HepG2 (cell line): ENCODE measurements around the gene TFE3. TPM values are rescaled to one million over a fixed set of nuclear protein-coding genes. Genes with fewer than 3 reads are reported as not detected.

ENCODE experiments used
- ATAC-seq: fragments of 200-7000 bp; cut with Tn5 transposase; 3 replicates; pipeline ENCODE4 v1.9.1; 2020; ENCODE audit warnings: mild to moderate bottlenecking, moderate library complexity
- BruUV-seq: library from RNA; stranded (reverse); fragments of 400-500 nt; replicated peaks from 2 replicates; lab custom pipeline; 2021; lab: Mats Ljungman, UMichigan
- CTCF ChIA-PET: fragments of 300-600 bp; formaldehyde crosslinking; extraction: SDS; loops from one replicate; lab custom pipeline; 2021; ENCODE audit warnings: low total read pairs, inconsistent platforms, low intra/inter-chr PET ratio; lab: Yijun Ruan, JAX
- POLR2A ChIA-PET: fragments of 350-600 bp; sonication (Branson Sonifier 250); formaldehyde crosslinking; loops from one replicate; lab custom pipeline; 2020; ENCODE audit warnings: antibody characterized with exemption, inconsistent platforms; lab: Yijun Ruan, JAX
- DNase-seq: peaks from one replicate; pipeline ENCODE4 v3.0.0-alpha.2; 2015; ENCODE audit warnings: low spot score
- FAIRE-seq: peaks from 3 replicates; lab custom pipeline; 2011; peaks lifted over from hg19 to GRCh38; lab: Jason Lieb, UNC
- H2AFZ ChIP-seq: one replicate; pipeline ENCODE4 v1.6.1; 2011; ENCODE audit warnings: low read length, inconsistent platforms
- H3K27ac ChIP-seq: fragments of 300-600 bp; 3 replicates; pipeline ENCODE4 v1.8.0; 2011; ENCODE audit warnings: mixed run types, mild to moderate bottlenecking, mixed read lengths, low read length, inconsistent platforms; ENCODE audit not compliant: insufficient read depth; ENCODE audit errors: extremely low read length
- H3K27me3 ChIP-seq, 2 experiments: fragments of 200-600 bp in 1 of 2; 2 replicates in 1 of 2; 3 replicates in 1 of 2; pipeline versions ENCODE4 v1.6.0 to v1.8.0; 2011; ENCODE audit warnings: low read length in 2 of 2, mild to moderate bottlenecking in 2 of 2, moderate library complexity in 2 of 2, inconsistent platforms in 1 of 2; ENCODE audit not compliant: insufficient read depth in 2 of 2, control insufficient read depth in 1 of 2
- H3K36me3 ChIP-seq, 2 experiments: fragments of 200-600 bp in 1 of 2; replicated peaks in 1 of 2; 2 replicates in 1 of 2; 3 replicates in 1 of 2; pipeline versions ENCODE4 v1.5.1 to v1.8.0; 2011; ENCODE audit warnings: low read length in 2 of 2, inconsistent platforms in 1 of 2; ENCODE audit not compliant: insufficient read depth in 2 of 2, control insufficient read depth in 1 of 2
- H3K4me1 ChIP-seq: 2 replicates; pipeline ENCODE4 v1.5.1; 2012; ENCODE audit warnings: low read length, inconsistent platforms; ENCODE audit not compliant: insufficient read depth
- H3K4me2 ChIP-seq: 2 replicates; pipeline ENCODE4 v1.6.0; 2011; ENCODE audit warnings: low read depth, low read length, inconsistent platforms
- H3K4me3 ChIP-seq, 3 experiments: fragments of 200-600 bp in 1 of 3; sonication (generic), shearing (Covaris generic) in 1 of 3; replicated peaks in 1 of 3; 2 replicates each; pipeline ENCODE4 v1.5.1; 2011 to 2016; ENCODE audit warnings: low read length in 3 of 3, inconsistent platforms in 2 of 3, low read depth in 2 of 3, mild to moderate bottlenecking in 2 of 3, control low read depth in 1 of 3, mixed read lengths in 1 of 3; ENCODE audit not compliant: insufficient read depth in 1 of 3
- H3K79me2 ChIP-seq: one replicate; pipeline ENCODE4 v1.6.1; 2011; ENCODE audit warnings: low read length, inconsistent platforms; ENCODE audit not compliant: insufficient read depth
- H3K9ac ChIP-seq: 2 replicates; pipeline ENCODE4 v1.6.0; 2011; ENCODE audit warnings: mild to moderate bottlenecking, low read depth, low read length, inconsistent platforms; ENCODE audit not compliant: insufficient read depth
- H3K9me3 ChIP-seq: 2 replicates; pipeline ENCODE4 v1.5.1; 2012; ENCODE audit warnings: mild to moderate bottlenecking, low read length
- H4K20me1 ChIP-seq: 2 replicates; pipeline ENCODE4 v1.6.0; 2011; ENCODE audit warnings: inconsistent platforms, mild to moderate bottlenecking, low read length, moderate library complexity; ENCODE audit not compliant: insufficient read depth
- AGO2 ChIP-seq: fragments of 200-400 bp; formaldehyde crosslinking; optimal IDR thresholded peaks from 2 replicates; pipeline ENCODE3; 2017; ENCODE audit warnings: mild to moderate bottlenecking, low read depth, low read length, moderate library complexity
- ATF5 ChIP-seq: sonication (generic); formaldehyde crosslinking; IDR thresholded peaks from 2 replicates; pipeline ENCODE4 v1.4.0; 2020; ENCODE audit warnings: mild to moderate bottlenecking, low read depth, missing genetic modification reagents
- GTF3A ChIP-seq: sonication (generic); formaldehyde crosslinking; conservative IDR thresholded peaks from 2 replicates; pipeline ENCODE4 v1.4.0; 2020; ENCODE audit warnings: mild to moderate bottlenecking, missing genetic modification reagents
- KDM6A ChIP-seq: IDR thresholded peaks from 2 replicates; pipeline ENCODE4 v1.6.1; 2016; ENCODE audit warnings: low read depth
- MTA1 ChIP-seq: sonication (generic); formaldehyde crosslinking; IDR thresholded peaks from 2 replicates; pipeline ENCODE4 v1.4.0; 2020; ENCODE audit warnings: missing genetic modification reagents, mild to moderate bottlenecking, borderline replicate concordance
- ZNF143 ChIP-seq: sonication (generic); formaldehyde crosslinking; IDR thresholded peaks from 2 replicates; pipeline ENCODE4 v1.4.0; 2020; ENCODE audit warnings: missing genetic modification reagents
- ZNF546 ChIP-seq: sonication (generic); formaldehyde crosslinking; conservative IDR thresholded peaks from 2 replicates; pipeline ENCODE4 v1.8.1; 2023; ENCODE audit warnings: mild to moderate bottlenecking, missing genetic modification reagents
- ZNF564 ChIP-seq: sonication (generic); formaldehyde crosslinking; IDR thresholded peaks from 2 replicates; pipeline ENCODE4 v1.8.1; 2023; ENCODE audit warnings: mild to moderate bottlenecking, missing genetic modification reagents
- ZNF720 ChIP-seq: sonication (generic); formaldehyde crosslinking; IDR thresholded peaks from 2 replicates; pipeline ENCODE4 v1.4.0; 2020; ENCODE audit warnings: missing genetic modification reagents
- WGBS: methylation state at CpG from one replicate; pipeline ENCODE4 v1.1.6; 2017; ENCODE audit warnings: low lambda C conversion rate; 5-methylcytosine and 5-hydroxymethylcytosine counted together
- in situ Hi-C: cut with HindIII; loops from 2 replicates; pipeline ENCODE4 v1.10.0; 2017; ENCODE audit warnings: low pct_unique_long_range_greater_than_20kb; ENCODE audit not compliant: extremely low pct_ligation_motif_present
- intact Hi-C: fragments of 100-400 bp; cut with micrococcal nuclease; formaldehyde crosslinking; loops from one replicate; pipeline ENCODE4 v1.10.0; 2022; ENCODE audit not compliant: unreplicated experiment
- polyA plus RNA-seq, 8 experiments: library from polyadenylated mRNA; depleted of rRNA in 3 of 8; stranded (reverse) in 7 of 8; unstranded in 1 of 8; fragments of >200 nt; fragmentation: Illumina TruSeq in 4 of 8; extraction: Trizol in 4 of 8; gene quantifications; 2 replicates each; pipeline versions ENCODE4 v1.2.1 to v1.2.3, GENCODE V29; 2011 to 2016; ENCODE audit warnings: low read depth in 4 of 8, missing spikeins in 1 of 8, mixed read lengths in 1 of 8; ENCODE audit not compliant: insufficient read depth in 1 of 8
- total RNA-seq, 5 experiments: library from RNA; depleted of rRNA; stranded (reverse); fragments of >200 nt; fragmentation: Illumina TruSeq; extraction: Trizol; gene quantifications; 2 replicates each; pipeline ENCODE4 v1.2.3, GENCODE V29; 2016; ENCODE audit warnings: low read depth in 1 of 5

The TFE3 gene
- total and polyA plus RNA-seq, 2 of the 13 experiments (the other 11 are each of a cell fraction or from before 2014, with no cell fraction given): 8.3 to 12.3 TPM

DNA sequence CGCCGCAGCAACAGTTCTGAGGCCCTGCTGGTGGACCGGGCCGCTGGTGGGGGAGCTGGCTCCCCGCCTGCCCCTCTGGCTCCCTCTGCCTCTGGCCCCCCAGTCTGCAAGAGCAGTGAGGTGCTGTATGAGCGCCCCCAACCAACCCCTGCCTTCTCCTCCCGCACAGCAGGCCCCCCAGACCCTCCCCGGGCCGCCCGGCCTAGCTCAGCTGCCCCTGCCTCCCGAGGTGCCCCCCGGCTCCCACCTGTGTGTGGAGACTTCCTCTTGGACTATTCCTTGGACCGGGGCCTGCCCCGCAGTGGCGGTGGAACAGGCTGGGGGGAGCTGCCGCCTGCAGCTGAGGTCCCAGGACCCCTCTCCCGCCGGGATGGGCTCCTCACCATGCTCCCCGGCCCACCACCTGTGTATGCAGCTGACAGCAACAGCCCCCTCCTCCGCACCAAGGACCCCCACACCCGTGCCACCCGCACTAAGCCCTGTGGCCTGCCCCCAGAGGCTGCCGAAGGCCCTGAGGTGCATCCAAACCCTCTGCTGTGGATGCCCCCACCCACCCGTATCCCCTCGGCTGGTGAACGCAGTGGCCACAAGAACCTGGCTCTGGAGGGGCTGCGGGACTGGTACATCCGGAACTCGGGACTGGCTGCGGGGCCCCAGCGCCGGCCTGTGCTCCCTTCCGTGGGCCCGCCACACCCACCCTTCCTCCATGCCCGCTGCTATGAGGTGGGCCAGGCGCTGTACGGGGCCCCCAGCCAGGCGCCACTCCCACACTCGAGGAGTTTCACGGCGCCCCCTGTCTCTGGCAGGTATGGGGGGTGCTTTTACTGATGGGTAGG lies 24.3 kb upstream of the TFE3 start:
- ATAC-seq (no peak), FAIRE-seq (no peak), DNase-seq (no peak)
- Histone ChIP-seq H3K79me2 (no peaks in the 10 kb centered on the region), H3K4me3 (no peak overlapping the region), H3K27me3 (no peaks in the 10 kb centered on the region), H3K4me2 (no peak overlapping the region), H3K27ac (no peak overlapping the region), H2AFZ (no peak overlapping the region), H3K9ac (no peak overlapping the region), H3K4me1 (no peaks in the 10 kb centered on the region), H4K20me1 (no peaks in the 10 kb centered on the region), H3K36me3 (no peaks in the 10 kb centered on the region; a peak in 2 of 5 replicates), H3K9me3 (no peaks in the 10 kb centered on the region)
- BruUV-seq: no TSS peak
- ChIA-PET CTCF (no interaction called here), POLR2A (no interaction called here)
- intact Hi-C loops: no loop called here
- in situ Hi-C loops: no loop called here
- TF ChIP-seq ZNF564 (CRISPR knock-in tag): no peak
- peak; percentile 20 for TF ChIP-seq AGO2
- no CpG with 5 or more reads among the region's 41 CpGs for WGBS

DNA sequence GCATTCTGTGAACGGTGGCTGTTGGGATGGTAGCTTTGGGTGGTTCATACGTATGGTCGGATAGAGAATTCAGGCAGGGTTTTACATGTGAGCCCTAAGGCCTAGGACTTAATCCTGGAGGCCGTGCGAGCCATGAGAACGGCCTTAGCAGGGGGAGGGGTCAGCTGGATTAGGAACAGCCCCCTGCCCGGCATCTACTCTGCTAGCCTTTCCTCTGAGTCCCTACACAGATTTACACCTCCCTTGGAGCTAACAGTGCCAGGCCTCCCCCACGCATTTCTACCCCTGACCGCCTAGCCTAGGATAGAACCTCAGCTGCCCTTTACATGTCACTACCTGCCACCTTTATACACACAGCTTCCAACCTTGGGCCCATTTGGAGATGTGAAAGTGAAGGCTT lies 23.5 kb upstream of the TFE3 start:
- Histone ChIP-seq H3K9me3 (no peaks in the 10 kb centered on the region), H3K4me3 (no peak overlapping the region), H4K20me1 (no peaks in the 10 kb centered on the region), H3K27ac (no peak overlapping the region), H3K4me1 (peaks cover 8% of the 10 kb centered on the region), H3K9ac (no peak overlapping the region), H3K79me2 (no peaks in the 10 kb centered on the region), H3K27me3 (no peaks in the 10 kb centered on the region), H2AFZ (no peak overlapping the region), H3K4me2 (no peak overlapping the region), H3K36me3 (no peaks in the 10 kb centered on the region; a peak in 2 of 5 replicates)
- in situ Hi-C loops (no loop called here), intact Hi-C loops (no loop called here)
- TF ChIP-seq MTA1 (CRISPR knock-in tag) (no peak), ZNF720 (CRISPR knock-in tag) (no peak), ZNF546 (CRISPR knock-in tag) (no peak), ZNF143 (CRISPR knock-in tag) (no peak), ATF5 (no peak), GTF3A (no peak), KDM6A (CRISPR knock-in tag) (no peak)
- no CpG with 5 or more reads among the region's 9 CpGs for WGBS
- no peak for ATAC-seq
- no TSS peak for BruUV-seq
- DNase-seq: no peak
- no peak for FAIRE-seq
- ChIA-PET CTCF (no interaction called here), POLR2A (no interaction called here)
